Mucosa of descending colon (tissue), 3 donors: Measurements from ENCODE around the gene HEMGN. TPM values are rescaled to one million over a fixed set of nuclear protein-coding genes. Genes with fewer than 3 reads are reported as not detected.
A peak's percentile ranks its signal among the peaks of the same experiment; 100 is the strongest.

ENCODE experiments used
- ATAC-seq: fragments of 200-7000 bp; cut with Tn5 transposase; one replicate; pipeline ENCODE4 v1.9.1; 2020; ENCODE audit warnings: mild to moderate bottlenecking, moderate library complexity
- DNase-seq, 3 donors: peaks; one replicate each; pipeline ENCODE4 v3.0.0-alpha.2; 2020
- H3K36me3 ChIP-seq: fragments of 200-600 bp; one replicate; pipeline ENCODE4 v1.8.0; 2021; ENCODE audit warnings: low read depth, mild to moderate bottlenecking
- H3K4me1 ChIP-seq: fragments of 200-600 bp; one replicate; pipeline ENCODE4 v1.8.0; 2021; ENCODE audit warnings: low read depth, mild to moderate bottlenecking
- H3K4me3 ChIP-seq: fragments of 200-600 bp; one replicate; pipeline ENCODE4 v1.8.0; 2021; ENCODE audit warnings: mild to moderate bottlenecking
- H3K9me3 ChIP-seq: fragments of 200-600 bp; one replicate; pipeline ENCODE4 v1.8.0; 2021; ENCODE audit warnings: mild to moderate bottlenecking
- intact Hi-C, 2 donors: fragments of 100-400 bp; cut with DNase I in 1 of 2; cut with micrococcal nuclease in 1 of 2; formaldehyde crosslinking; loops; one replicate each; pipeline versions ENCODE4 v1.11.0 to v1.11.1; 2022; cut with DNase I, micrococcal nuclease
- total RNA-seq, 3 donors: library from RNA; stranded (reverse); fragmentation: NEBNext Ultra II Directional in 2 of 3; extraction: Animal tissue kit (Norgen Biotek cat#: 25700) in 2 of 3; gene quantifications; one replicate each; pipeline versions ENCODE4 v1.2.1 to v1.2.4, GENCODE V29; 2021 to 2023
- TF ChIP-seq, protein P1 (sequence below): fragments of 200-600 bp; IDR thresholded peaks from one replicate; pipeline ENCODE4 v1.8.0; 2022; ENCODE audit warnings: antibody characterized with exemption, mild to moderate bottlenecking
- donor health status: DM: no; HTN: no; CAD: no; lungs with moderate emphysema.
- donor health status: DM: no; HTN: no; CAD: no.
- donor health status: DM: no; HTN: yes; CAD: no.

Gene HEMGN
- total RNA-seq, 3 donors from 2014 or later = not detected

DNA sequence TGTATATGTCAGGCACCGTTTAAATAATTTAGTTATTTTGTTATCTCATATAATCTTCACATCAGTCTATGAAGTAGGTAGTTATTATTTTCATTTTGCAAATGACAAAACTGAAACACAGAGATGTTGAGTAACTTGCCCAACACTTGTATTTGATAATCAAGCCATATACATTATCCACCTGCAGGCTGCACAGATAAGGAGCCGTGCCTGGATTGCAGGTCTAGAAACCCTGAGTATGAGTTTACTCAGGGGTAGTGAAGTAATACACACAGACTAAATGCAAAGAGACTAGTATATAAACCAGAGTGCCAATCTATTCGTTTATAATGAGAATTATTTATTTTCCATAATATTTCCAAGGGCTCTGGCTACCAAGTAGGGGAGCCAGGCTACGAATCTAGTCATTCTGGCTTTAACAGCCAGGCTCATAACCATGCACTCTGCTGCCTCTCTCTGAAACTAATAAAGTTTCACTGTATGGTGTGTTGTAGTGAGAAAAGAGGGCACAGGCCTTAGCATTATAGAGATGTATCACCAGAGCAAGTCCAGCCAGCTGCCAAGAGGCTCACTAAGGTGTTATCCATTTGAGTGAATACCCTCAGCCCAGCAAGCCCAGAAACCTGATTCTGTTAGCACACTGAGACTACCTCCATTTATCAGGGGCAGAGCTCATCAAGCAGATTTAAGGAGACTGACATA, 4.5 kb downstream of the HEMGN start:
- ATAC-seq = no peak
- Histone ChIP-seq H3K36me3 (no peaks in the 10 kb centered on the region), H3K9me3 (no peaks in the 10 kb centered on the region), H3K4me1 (no peaks in the 10 kb centered on the region), H3K4me3 (no peak overlapping the region)
- no peak for DNase-seq
- intact Hi-C loops = no loop called here
- TF ChIP-seq, protein P1, sequence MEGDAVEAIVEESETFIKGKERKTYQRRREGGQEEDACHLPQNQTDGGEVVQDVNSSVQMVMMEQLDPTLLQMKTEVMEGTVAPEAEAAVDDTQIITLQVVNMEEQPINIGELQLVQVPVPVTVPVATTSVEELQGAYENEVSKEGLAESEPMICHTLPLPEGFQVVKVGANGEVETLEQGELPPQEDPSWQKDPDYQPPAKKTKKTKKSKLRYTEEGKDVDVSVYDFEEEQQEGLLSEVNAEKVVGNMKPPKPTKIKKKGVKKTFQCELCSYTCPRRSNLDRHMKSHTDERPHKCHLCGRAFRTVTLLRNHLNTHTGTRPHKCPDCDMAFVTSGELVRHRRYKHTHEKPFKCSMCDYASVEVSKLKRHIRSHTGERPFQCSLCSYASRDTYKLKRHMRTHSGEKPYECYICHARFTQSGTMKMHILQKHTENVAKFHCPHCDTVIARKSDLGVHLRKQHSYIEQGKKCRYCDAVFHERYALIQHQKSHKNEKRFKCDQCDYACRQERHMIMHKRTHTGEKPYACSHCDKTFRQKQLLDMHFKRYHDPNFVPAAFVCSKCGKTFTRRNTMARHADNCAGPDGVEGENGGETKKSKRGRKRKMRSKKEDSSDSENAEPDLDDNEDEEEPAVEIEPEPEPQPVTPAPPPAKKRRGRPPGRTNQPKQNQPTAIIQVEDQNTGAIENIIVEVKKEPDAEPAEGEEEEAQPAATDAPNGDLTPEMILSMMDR = no peak

DNA sequence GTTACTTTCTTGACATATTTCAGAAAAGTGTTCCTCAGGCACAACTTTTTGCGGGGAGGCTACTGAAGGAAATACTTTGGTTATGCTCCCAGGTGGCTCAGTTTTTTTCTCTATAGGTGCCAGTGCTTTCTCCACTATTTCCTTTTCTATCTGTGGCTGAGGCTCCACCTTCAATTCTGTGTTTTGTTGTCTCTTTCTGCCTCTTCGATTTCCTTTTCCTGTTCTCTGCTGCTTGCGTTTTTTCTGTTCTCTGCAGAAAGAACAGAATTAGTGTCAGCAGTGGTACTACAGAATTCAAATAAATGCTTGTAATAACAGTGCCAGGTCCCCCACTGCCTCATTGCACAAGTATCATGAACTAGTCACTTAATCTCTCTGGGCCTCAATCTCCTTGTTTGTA, 7.0 kb downstream of the HEMGN start:
- TF ChIP-seq, protein P1 = no peak
- Histone ChIP-seq H3K36me3 (no peaks in the 10 kb centered on the region), H3K9me3 (no peaks in the 10 kb centered on the region), H3K4me1 (no peaks in the 10 kb centered on the region), H3K4me3 (no peak overlapping the region)
- intact Hi-C loops = no loop called here
- peak; percentile 19 for ATAC-seq
- DNase-seq = no peak

DNA sequence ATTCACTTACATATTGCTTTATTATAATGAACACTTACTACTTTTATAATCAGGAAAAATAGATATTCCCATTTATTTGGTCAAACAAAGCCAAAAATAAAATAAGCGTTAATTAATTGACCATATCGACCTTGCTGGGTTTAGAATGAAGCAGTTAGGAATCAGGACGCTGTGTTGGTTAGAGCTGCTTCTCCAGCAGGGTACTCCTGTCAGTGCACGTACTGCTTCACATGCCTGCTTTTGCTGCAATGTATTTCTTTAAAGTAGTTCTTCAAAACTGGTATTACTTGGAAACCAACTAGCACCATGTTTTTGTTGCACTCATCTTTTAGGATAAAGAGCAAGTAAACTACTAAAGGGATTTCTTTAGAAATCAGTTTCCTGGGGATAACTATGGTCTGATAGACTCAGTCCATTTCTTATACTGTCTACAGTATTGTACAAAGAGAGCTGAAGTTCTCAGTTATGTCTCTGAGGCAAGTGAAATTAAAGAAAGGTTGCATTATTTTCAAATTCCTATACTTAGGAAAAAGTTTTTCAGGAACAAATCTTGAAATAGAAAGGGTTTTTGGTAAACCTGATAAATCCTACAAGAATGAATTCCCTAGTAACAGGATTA, 8.9 kb downstream of the HEMGN start:
- intact Hi-C loops = loop anchor here (10.0 kb wide), 2 partner anchors 106 to 336 kb away; no protein-coding TSS in a partner anchor
- H3K4me1 ChIP-seq = no peaks in the 10 kb centered on the region
- H3K9me3 ChIP-seq = no peaks in the 10 kb centered on the region
- ATAC-seq (no peak), DNase-seq (no peak)
- no peak overlapping the region for H3K4me3 ChIP-seq
- TF ChIP-seq, protein P1 = no peak
- no peaks in the 10 kb centered on the region for H3K36me3 ChIP-seq

DNA sequence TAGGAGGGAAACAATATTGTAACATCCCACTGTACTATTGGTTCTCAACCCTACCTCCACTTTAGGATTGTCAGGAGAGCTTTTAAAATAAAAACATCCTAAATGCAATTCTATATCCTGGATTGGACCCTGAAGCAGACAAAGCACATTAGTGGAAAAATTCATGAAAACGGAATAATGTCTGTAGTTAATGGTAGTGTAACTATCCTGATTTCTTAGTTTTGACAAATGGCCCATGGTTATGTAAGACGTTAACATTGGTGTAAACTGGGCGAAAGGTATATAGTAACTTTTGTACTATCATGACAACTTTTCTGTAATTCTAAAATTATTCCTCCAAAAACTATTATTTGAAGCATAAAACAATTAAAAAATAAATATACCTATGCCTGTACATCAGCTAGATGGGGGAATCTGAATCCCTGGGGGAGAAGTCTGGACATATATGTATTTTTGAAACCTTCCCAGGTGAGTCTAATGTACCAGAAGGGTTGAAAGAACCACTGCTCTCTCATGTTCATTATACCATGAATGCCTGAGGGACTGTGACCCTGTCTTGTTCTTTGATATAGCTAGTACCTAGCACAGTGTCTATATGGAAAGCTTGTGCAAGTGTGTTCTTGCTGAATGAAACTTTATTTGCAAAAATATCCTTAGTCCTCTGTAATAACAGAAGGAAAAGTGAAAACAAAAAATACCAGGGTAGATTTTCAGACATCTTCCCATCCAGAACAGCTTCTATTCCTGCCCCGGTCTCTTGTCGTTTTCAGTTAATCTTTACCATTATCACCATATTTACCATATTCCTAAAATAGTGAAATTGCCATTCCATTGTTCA, 12.3 kb downstream of the HEMGN start:
- intact Hi-C loops = loop anchor here (10.0 kb wide), 2 partner anchors 109 to 339 kb away; no protein-coding TSS in a partner anchor
- ATAC-seq (no peak), DNase-seq (no peak)
- TF ChIP-seq, protein P1 = no peak
- no peak overlapping the region for H3K4me3 ChIP-seq
- H3K9me3 ChIP-seq = no peaks in the 10 kb centered on the region
- no peaks in the 10 kb centered on the region for H3K36me3 ChIP-seq
- H3K4me1 ChIP-seq = peaks cover 2% of the 10 kb centered on the region

DNA sequence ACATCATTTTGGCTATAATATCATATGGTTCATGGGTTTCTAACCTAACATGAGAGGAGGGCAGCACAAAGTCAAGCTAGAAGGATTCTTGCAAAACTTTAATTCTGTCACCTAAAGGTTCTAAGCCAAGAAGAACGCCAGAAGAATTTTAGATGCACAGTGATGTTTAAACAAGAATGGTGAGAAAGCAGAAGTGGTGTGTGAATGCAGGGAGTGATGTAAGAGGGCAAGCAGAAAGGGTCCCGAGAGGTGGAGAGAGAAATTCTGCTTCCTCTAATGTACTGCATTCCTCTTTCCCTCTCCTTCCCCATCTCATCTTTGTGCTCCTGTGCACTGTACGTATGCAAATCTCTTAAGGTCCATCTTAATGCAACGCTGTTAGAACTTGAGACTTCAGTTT, 13.6 kb downstream of the HEMGN start:
- intact Hi-C loops = loop anchor here (10.0 kb wide), 2 partner anchors 110 to 340 kb away; no protein-coding TSS in a partner anchor
- Histone ChIP-seq H3K36me3 (no peaks in the 10 kb centered on the region), H3K4me3 (no peak overlapping the region), H3K9me3 (no peaks in the 10 kb centered on the region), H3K4me1 (peaks cover 3% of the 10 kb centered on the region)
- TF ChIP-seq, protein P1 = no peak
- no peak for DNase-seq
- ATAC-seq = no peak
